Measurements from ENCODE around the gene CAMTA1.

CAMTA1 gene

GRCh38 chr1:7094509-7094908 is 309.3 kb downstream of the CAMTA1 start:
- Histone ChIP-seq H3K4me3 (ENCODE audit: extremely low read depth, insufficient read depth, low read length, poor library complexity, severe bottlenecking) (no peak overlapping the region), H3K36me3 (ENCODE audit: control insufficient read depth, insufficient read depth, low read length) (no peaks in the 10 kb centered on the region), H3K9me3 (ENCODE audit: control insufficient read depth, low read length) (no peaks in the 10 kb centered on the region), H3K27ac (ENCODE audit: low read depth, low read length, severe bottlenecking) (no peak overlapping the region), H3K4me1 (ENCODE audit: control insufficient read depth, insufficient read depth, low read length, poor library complexity, severe bottlenecking) (peaks cover 3% of the 10 kb centered on the region)
- 95 to 96% methylated on average over 9 to 10 of the region's 10 CpGs for WGBS, 2 experiments (ENCODE audit: insufficient coverage in 2 of 2)

DNA sequence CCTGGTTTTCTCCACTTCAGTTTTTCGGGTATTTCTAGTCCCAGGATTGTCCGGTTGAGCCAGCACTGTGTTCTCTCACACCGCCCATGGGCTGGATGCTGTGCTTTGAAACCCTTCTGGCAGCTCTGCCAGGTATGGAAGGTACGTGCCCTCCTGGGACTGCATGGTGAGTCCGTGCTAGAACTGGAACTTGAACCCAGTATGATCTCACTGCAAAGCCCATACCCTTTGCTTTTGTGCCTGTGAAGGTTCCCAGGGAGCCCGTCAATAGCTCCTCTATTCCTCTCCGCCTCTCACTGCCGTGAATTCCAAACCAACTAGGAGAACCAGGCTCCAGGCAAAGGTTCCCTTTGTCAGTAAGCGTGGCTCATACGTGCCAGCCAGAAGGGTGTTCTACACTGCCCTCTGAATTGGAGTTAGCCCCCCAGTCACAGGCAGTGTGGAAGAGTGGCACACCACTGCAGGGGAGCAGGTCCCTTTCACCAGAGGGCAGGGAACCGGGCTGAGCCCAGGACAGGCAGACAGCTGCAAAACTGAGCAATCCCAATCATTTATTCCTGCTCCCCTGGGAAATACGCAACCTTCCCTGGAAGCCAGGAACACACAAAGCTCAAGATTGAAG is 310.2 kb downstream of the CAMTA1 start:
- WGBS, 2 experiments (ENCODE audit: insufficient coverage in 2 of 2), result 85 to 88% methylated on average over 12 of the region's 12 CpGs
- H3K4me3 ChIP-seq (ENCODE audit: extremely low read depth, insufficient read depth, low read length, poor library complexity, severe bottlenecking), result no peak overlapping the region
- H3K36me3 ChIP-seq (ENCODE audit: control insufficient read depth, insufficient read depth, low read length), result no peaks in the 10 kb centered on the region
- no peaks in the 10 kb centered on the region for H3K9me3 ChIP-seq (ENCODE audit: control insufficient read depth, low read length)
- H3K27ac ChIP-seq (ENCODE audit: low read depth, low read length, severe bottlenecking), result no peak overlapping the region
- H3K4me1 ChIP-seq (ENCODE audit: control insufficient read depth, insufficient read depth, low read length, poor library complexity, severe bottlenecking), result peaks cover 3% of the 10 kb centered on the region

DNA sequence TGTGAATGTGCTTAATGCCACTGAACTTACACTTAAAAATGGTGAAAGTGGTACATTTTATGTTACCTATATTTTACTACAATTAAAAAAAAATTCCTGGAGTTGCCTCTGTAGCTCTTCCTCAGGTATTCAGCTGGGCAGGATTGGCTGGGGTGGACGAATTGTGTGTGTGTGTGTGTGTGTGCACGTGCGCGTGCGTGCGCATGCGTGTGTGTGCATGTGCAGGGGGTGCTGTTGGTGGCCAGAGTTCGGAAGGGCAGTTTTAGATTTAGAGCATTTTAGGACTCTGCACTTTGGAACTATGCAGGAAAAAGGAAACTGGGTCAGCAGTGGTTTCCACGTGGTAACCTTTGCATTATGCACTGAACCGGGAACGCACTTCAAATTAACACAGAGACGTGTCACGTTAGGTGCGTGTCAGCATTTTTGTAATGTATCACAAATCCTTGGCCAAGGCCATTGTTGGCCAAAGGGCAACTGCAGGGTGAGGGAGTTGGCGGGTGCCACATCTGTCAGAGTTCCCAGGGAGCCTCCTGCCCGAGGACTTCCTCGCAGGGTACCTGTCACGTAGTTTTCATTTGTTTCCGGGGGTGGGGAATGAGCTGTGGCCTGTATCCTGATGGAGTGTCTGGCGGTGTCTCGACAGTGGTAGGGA is 312.8 kb downstream of the CAMTA1 start:
- Histone ChIP-seq H3K36me3 (ENCODE audit: control insufficient read depth, insufficient read depth, low read length) (no peaks in the 10 kb centered on the region), H3K4me1 (ENCODE audit: control insufficient read depth, insufficient read depth, low read length, poor library complexity, severe bottlenecking) (peaks cover under 1% of the 10 kb centered on the region), H3K4me3 (ENCODE audit: extremely low read depth, insufficient read depth, low read length, poor library complexity, severe bottlenecking) (no peak overlapping the region), H3K27ac (ENCODE audit: low read depth, low read length, severe bottlenecking) (no peak overlapping the region), H3K9me3 (ENCODE audit: control insufficient read depth, low read length) (no peaks in the 10 kb centered on the region)
- WGBS, 2 experiments (ENCODE audit: insufficient coverage in 2 of 2), result 89 to 93% methylated on average over 19 to 21 of the region's 21 CpGs

DNA sequence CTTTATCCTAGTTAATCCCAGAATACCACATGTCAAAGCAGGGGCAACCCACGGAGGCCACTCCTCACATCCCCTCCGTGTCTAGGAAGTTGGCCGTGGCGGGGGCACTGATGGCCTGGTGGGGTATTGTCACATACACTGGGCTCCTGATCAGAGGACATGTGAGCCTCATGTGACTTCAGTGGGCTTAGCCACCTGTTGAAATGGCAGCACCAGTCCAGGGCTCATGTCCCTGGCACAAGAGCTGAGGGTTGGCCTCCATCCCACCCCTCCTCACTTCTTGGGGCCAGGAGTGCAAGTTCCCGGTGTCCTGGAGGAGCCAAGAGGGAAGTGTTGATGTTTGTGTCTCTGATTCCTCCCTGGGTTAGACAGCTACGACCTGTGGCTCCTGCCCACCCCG is 313.4 kb downstream of the CAMTA1 start:
- WGBS, 2 experiments (ENCODE audit: insufficient coverage in 2 of 2), result 82 to 93% methylated on average over 4 to 6 of the region's 7 CpGs
- no peaks in the 10 kb centered on the region for H3K9me3 ChIP-seq (ENCODE audit: control insufficient read depth, low read length)
- no peak overlapping the region for H3K27ac ChIP-seq (ENCODE audit: low read depth, low read length, severe bottlenecking)
- no peak overlapping the region for H3K4me3 ChIP-seq (ENCODE audit: extremely low read depth, insufficient read depth, low read length, poor library complexity, severe bottlenecking)
- H3K36me3 ChIP-seq (ENCODE audit: control insufficient read depth, insufficient read depth, low read length), result no peaks in the 10 kb centered on the region
- H3K4me1 ChIP-seq (ENCODE audit: control insufficient read depth, insufficient read depth, low read length, poor library complexity, severe bottlenecking), result no peaks in the 10 kb centered on the region

DNA sequence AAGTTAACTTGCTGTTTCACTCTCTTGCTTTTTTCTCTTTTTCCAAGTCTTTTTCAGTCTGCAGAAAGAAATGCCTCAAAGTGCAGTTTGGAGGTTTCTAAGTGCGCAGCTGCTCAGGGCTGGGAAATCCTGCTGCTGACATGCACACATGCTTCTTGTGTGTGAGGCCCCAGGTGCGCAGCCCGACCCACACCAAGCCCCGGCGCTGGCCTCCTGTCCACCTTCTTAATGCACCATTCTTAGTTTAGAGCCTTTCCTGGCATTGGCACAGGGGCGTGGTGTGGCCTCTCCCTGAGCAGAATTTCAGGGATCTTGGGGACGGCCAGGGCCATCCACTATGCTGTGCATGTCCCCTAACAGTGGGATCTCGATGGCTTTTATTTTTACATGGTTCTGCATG is 315.2 kb downstream of the CAMTA1 start:
- Histone ChIP-seq H3K4me3 (ENCODE audit: extremely low read depth, insufficient read depth, low read length, poor library complexity, severe bottlenecking) (no peak overlapping the region), H3K9me3 (ENCODE audit: control insufficient read depth, low read length) (no peaks in the 10 kb centered on the region), H3K4me1 (ENCODE audit: control insufficient read depth, insufficient read depth, low read length, poor library complexity, severe bottlenecking) (no peaks in the 10 kb centered on the region), H3K36me3 (ENCODE audit: control insufficient read depth, insufficient read depth, low read length) (no peaks in the 10 kb centered on the region), H3K27ac (ENCODE audit: low read depth, low read length, severe bottlenecking) (no peak overlapping the region)
- 91 to 95% methylated on average over 7 to 8 of the region's 8 CpGs for WGBS, 2 experiments (ENCODE audit: insufficient coverage in 2 of 2)

DNA sequence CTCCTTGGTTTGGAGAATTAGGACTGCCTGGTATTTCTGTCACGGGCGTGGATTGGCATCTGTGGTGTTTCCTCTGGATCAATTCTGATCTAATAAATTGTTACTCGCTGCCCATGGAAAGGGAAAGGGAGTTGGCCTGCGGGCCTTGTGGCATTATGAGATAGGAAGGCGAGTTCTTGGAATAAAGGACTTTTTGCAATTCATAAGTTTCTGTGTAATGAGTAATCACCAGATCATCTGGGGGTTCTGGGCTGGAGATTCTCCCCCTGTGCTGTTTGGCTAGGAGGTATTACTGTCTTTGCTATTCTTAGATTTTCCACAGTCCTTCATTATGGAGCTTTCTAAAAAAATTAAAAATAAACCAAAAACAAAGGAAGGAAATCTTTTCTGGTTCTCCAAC is 315.9 kb downstream of the CAMTA1 start:
- 91 to 97% methylated on average over 4 to 5 of the region's 5 CpGs for WGBS, 2 experiments (ENCODE audit: insufficient coverage in 2 of 2)
- no peaks in the 10 kb centered on the region for H3K36me3 ChIP-seq (ENCODE audit: control insufficient read depth, insufficient read depth, low read length)
- H3K9me3 ChIP-seq (ENCODE audit: control insufficient read depth, low read length), result no peaks in the 10 kb centered on the region
- H3K4me1 ChIP-seq (ENCODE audit: control insufficient read depth, insufficient read depth, low read length, poor library complexity, severe bottlenecking), result no peaks in the 10 kb centered on the region
- no peak overlapping the region for H3K4me3 ChIP-seq (ENCODE audit: extremely low read depth, insufficient read depth, low read length, poor library complexity, severe bottlenecking)
- no peak overlapping the region for H3K27ac ChIP-seq (ENCODE audit: low read depth, low read length, severe bottlenecking)

GRCh38 chr1:7103361-7103782 is 318.1 kb downstream of the CAMTA1 start:
- 75 to 93% methylated on average over 5 to 7 of the region's 7 CpGs for WGBS, 2 experiments (ENCODE audit: insufficient coverage in 2 of 2)
- Histone ChIP-seq H3K9me3 (ENCODE audit: control insufficient read depth, low read length) (no peaks in the 10 kb centered on the region), H3K4me3 (ENCODE audit: extremely low read depth, insufficient read depth, low read length, poor library complexity, severe bottlenecking) (no peak overlapping the region), H3K4me1 (ENCODE audit: control insufficient read depth, insufficient read depth, low read length, poor library complexity, severe bottlenecking) (no peaks in the 10 kb centered on the region), H3K36me3 (ENCODE audit: control insufficient read depth, insufficient read depth, low read length) (no peaks in the 10 kb centered on the region), H3K27ac (ENCODE audit: low read depth, low read length, severe bottlenecking) (no peak overlapping the region)

GRCh38 chr1:7103874-7104273 is 318.6 kb downstream of the CAMTA1 start:
- H3K36me3 ChIP-seq (ENCODE audit: control insufficient read depth, insufficient read depth, low read length), result no peaks in the 10 kb centered on the region
- H3K4me3 ChIP-seq (ENCODE audit: extremely low read depth, insufficient read depth, low read length, poor library complexity, severe bottlenecking), result no peak overlapping the region
- H3K27ac ChIP-seq (ENCODE audit: low read depth, low read length, severe bottlenecking), result no peak overlapping the region
- no peaks in the 10 kb centered on the region for H3K9me3 ChIP-seq (ENCODE audit: control insufficient read depth, low read length)
- H3K4me1 ChIP-seq (ENCODE audit: control insufficient read depth, insufficient read depth, low read length, poor library complexity, severe bottlenecking), result no peaks in the 10 kb centered on the region
- 78 to 82% methylated on average over 6 of the region's 6 CpGs for WGBS, 2 experiments (ENCODE audit: insufficient coverage in 2 of 2)

DNA sequence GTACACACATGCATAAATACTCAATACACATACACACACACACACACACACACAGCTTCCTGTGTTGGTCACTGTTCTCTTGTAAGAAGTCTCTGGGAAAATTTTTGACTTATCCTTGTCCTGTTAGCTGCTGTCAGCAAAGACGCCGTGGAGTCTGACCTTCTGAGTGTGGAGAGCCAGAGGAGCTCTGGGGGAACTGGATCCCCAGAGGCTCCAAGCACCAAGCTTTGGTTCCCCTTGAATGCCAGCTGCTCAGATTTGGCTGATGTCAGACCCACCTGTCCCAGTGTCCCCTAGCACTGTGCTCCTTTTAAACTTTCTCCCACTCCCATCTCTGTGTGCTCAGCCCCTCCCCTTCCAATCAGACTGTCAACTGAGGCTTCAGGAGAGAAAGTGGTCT is 319.1 kb downstream of the CAMTA1 start:
- Histone ChIP-seq H3K4me1 (ENCODE audit: control insufficient read depth, insufficient read depth, low read length, poor library complexity, severe bottlenecking) (no peaks in the 10 kb centered on the region), H3K9me3 (ENCODE audit: control insufficient read depth, low read length) (no peaks in the 10 kb centered on the region), H3K4me3 (ENCODE audit: extremely low read depth, insufficient read depth, low read length, poor library complexity, severe bottlenecking) (no peak overlapping the region), H3K36me3 (ENCODE audit: control insufficient read depth, insufficient read depth, low read length) (no peaks in the 10 kb centered on the region), H3K27ac (ENCODE audit: low read depth, low read length, severe bottlenecking) (no peak overlapping the region)
- WGBS, 2 experiments (ENCODE audit: insufficient coverage in 2 of 2), result 96 to 100% methylated on average over 2 of the region's 2 CpGs

DNA sequence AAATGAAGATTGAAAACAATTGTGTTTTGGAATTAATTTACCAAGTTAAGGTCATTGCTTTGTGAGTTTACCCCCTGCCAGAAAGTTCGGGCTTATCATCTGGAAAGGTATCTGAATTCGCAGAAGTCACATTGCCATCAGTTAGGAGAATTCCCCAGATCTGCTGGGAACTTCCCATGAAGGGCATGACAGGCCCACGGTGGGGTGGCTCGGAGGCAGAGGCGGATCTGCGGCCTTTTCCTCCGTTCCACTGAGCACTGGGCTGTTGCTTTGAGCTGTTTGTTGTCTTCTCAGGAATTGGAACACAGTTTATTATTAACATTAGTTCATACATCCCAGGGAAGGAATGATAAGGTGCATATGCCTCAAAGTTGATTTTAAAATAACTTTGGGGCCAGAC is 320.0 kb downstream of the CAMTA1 start:
- Histone ChIP-seq H3K4me3 (ENCODE audit: extremely low read depth, insufficient read depth, low read length, poor library complexity, severe bottlenecking) (no peak overlapping the region), H3K27ac (ENCODE audit: low read depth, low read length, severe bottlenecking) (no peak overlapping the region), H3K36me3 (ENCODE audit: control insufficient read depth, insufficient read depth, low read length) (no peaks in the 10 kb centered on the region), H3K4me1 (ENCODE audit: control insufficient read depth, insufficient read depth, low read length, poor library complexity, severe bottlenecking) (no peaks in the 10 kb centered on the region), H3K9me3 (ENCODE audit: control insufficient read depth, low read length) (no peaks in the 10 kb centered on the region)
- WGBS, 2 experiments (ENCODE audit: insufficient coverage in 2 of 2), result 67 to 81% methylated on average over 2 to 3 of the region's 7 CpGs

DNA sequence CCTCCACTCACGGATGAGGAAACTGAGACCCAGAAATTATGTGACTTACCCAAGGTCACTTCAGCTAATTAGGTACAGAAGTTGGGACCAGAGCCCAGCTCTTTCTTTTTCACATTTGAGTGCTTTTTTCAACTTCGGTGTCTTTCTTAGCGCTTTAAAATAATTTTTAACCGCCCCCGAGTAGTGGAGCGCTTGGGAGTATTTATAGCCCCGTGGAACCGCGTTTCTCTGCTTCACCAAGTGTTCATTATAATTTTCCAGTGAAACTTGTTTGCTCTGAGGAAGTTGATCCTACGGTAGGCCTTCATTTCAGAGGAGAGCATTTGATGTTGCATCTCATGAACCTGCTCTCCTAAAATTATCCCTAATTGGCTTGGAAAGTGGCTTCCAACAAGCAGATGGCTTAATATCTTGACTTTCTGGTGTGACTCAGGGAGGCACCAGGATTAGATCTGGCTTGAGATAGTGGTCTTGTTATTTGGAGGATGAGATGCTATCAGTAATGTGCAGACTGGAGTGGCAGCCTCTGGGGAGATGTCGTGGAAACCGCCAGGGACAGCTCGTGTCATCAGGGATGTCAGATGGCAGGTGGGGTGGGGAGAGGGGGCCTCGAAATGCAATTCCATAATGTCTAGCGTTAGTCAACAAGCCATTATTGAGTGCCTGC is 321.3 kb downstream of the CAMTA1 start:
- Histone ChIP-seq H3K36me3 (ENCODE audit: control insufficient read depth, insufficient read depth, low read length) (no peaks in the 10 kb centered on the region), H3K9me3 (ENCODE audit: control insufficient read depth, low read length) (no peaks in the 10 kb centered on the region), H3K4me3 (ENCODE audit: extremely low read depth, insufficient read depth, low read length, poor library complexity, severe bottlenecking) (no peak overlapping the region), H3K27ac (ENCODE audit: low read depth, low read length, severe bottlenecking) (no peak overlapping the region), H3K4me1 (ENCODE audit: control insufficient read depth, insufficient read depth, low read length, poor library complexity, severe bottlenecking) (no peaks in the 10 kb centered on the region)
- WGBS, 2 experiments (ENCODE audit: insufficient coverage in 2 of 2), result 93 to 94% methylated on average over 13 to 14 of the region's 15 CpGs
